HepG2 (cell line): Measurements from ENCODE around the gene SNX30. TPM values are rescaled to one million over a fixed set of nuclear protein-coding genes. Genes with fewer than 3 reads are reported as not detected.
A peak's percentile ranks its signal among the peaks of the same experiment; 100 is the strongest.

Source experiments
- ELF3 ChIP-seq: IDR thresholded peaks from 2 replicates; pipeline ENCODE4 v1.6.1; 2016; ENCODE audit warnings: missing genetic modification reagents, missing compliant biosample characterization
- GZF1 ChIP-seq: sonication (generic); formaldehyde crosslinking; IDR thresholded peaks from 2 replicates; pipeline ENCODE4 v1.5.1; 2020; ENCODE audit warnings: mild to moderate bottlenecking, missing genetic modification reagents
- MAFG ChIP-seq: sonication (generic); formaldehyde crosslinking; IDR thresholded peaks from 2 replicates; pipeline ENCODE4 v1.5.1; 2020; ENCODE audit warnings: mild to moderate bottlenecking, missing genetic modification reagents
- MLXIP ChIP-seq: sonication (generic); formaldehyde crosslinking; IDR thresholded peaks from 2 replicates; pipeline ENCODE4 v1.9.0; 2021; ENCODE audit warnings: missing genetic modification reagents, borderline replicate concordance
- NFATC3 ChIP-seq: sonication (generic); formaldehyde crosslinking; IDR thresholded peaks from 2 replicates; pipeline ENCODE4 v1.5.1; 2020; ENCODE audit warnings: mild to moderate bottlenecking, missing genetic modification reagents
- PRDM10 ChIP-seq: sonication (generic); formaldehyde crosslinking; IDR thresholded peaks from 2 replicates; pipeline ENCODE4 v1.4.0; 2020; ENCODE audit warnings: low read depth, missing genetic modification reagents
- REXO4 ChIP-seq: sonication (generic); formaldehyde crosslinking; IDR thresholded peaks from 2 replicates; pipeline ENCODE4 v1.8.0; 2022; ENCODE audit warnings: missing genetic modification reagents, mild to moderate bottlenecking, borderline replicate concordance
- RFXAP ChIP-seq: sonication (generic); formaldehyde crosslinking; IDR thresholded peaks from 2 replicates; pipeline ENCODE4 v1.4.0; 2020; ENCODE audit warnings: missing genetic modification reagents, borderline replicate concordance
- SP4 ChIP-seq: sonication (generic); formaldehyde crosslinking; IDR thresholded peaks from 2 replicates; pipeline ENCODE4 v1.8.1; 2023; ENCODE audit warnings: mild to moderate bottlenecking, missing genetic modification reagents
- ZNF275 ChIP-seq: sonication (generic); formaldehyde crosslinking; IDR thresholded peaks from 2 replicates; pipeline ENCODE4 v1.8.0; 2022; ENCODE audit warnings: missing genetic modification reagents, mild to moderate bottlenecking, inconsistent platforms, borderline replicate concordance
- ZNF326 ChIP-seq: sonication (generic); formaldehyde crosslinking; IDR thresholded peaks from 2 replicates; pipeline ENCODE4 v1.4.0; 2020; ENCODE audit warnings: missing genetic modification reagents, borderline replicate concordance
- ZNF335 ChIP-seq: sonication (generic); formaldehyde crosslinking; IDR thresholded peaks from 2 replicates; pipeline ENCODE4 v1.4.0; 2020; ENCODE audit warnings: missing genetic modification reagents
- ZNF484 ChIP-seq: sonication (generic); formaldehyde crosslinking; IDR thresholded peaks from 2 replicates; pipeline ENCODE4 v1.5.1; 2020; ENCODE audit warnings: mild to moderate bottlenecking, low read depth, missing genetic modification reagents, borderline replicate concordance
- ZNF704 ChIP-seq: sonication (generic); formaldehyde crosslinking; IDR thresholded peaks from 2 replicates; pipeline ENCODE4 v1.8.1; 2023; ENCODE audit warnings: mild to moderate bottlenecking, inconsistent platforms, moderate library complexity, missing genetic modification reagents, borderline replicate concordance
- polyA plus RNA-seq, 8 experiments: library from polyadenylated mRNA; depleted of rRNA in 3 of 8; stranded (reverse) in 7 of 8; unstranded in 1 of 8; fragments of >200 nt; fragmentation: Illumina TruSeq in 4 of 8; extraction: Trizol in 4 of 8; gene quantifications; 2 replicates each; pipeline versions ENCODE4 v1.2.1 to v1.2.3, GENCODE V29; 2011 to 2016; ENCODE audit warnings: low read depth in 4 of 8, missing spikeins in 1 of 8, mixed read lengths in 1 of 8; ENCODE audit not compliant: insufficient read depth in 1 of 8
- total RNA-seq, 5 experiments: library from RNA; depleted of rRNA; stranded (reverse); fragments of >200 nt; fragmentation: Illumina TruSeq; extraction: Trizol; gene quantifications; 2 replicates each; pipeline ENCODE4 v1.2.3, GENCODE V29; 2016; ENCODE audit warnings: low read depth in 1 of 5
- TF ChIP-seq, protein P1 (sequence below): sonication (generic); formaldehyde crosslinking; IDR thresholded peaks from 2 replicates; pipeline ENCODE4 v1.4.0; 2020; ENCODE audit warnings: mild to moderate bottlenecking, missing genetic modification reagents, borderline replicate concordance

SNX30 gene
- total and polyA plus RNA-seq, 2 of the 13 experiments (the other 11 are each of a cell fraction or from before 2014, with no cell fraction given): 4.4 to 12.4 TPM

DNA sequence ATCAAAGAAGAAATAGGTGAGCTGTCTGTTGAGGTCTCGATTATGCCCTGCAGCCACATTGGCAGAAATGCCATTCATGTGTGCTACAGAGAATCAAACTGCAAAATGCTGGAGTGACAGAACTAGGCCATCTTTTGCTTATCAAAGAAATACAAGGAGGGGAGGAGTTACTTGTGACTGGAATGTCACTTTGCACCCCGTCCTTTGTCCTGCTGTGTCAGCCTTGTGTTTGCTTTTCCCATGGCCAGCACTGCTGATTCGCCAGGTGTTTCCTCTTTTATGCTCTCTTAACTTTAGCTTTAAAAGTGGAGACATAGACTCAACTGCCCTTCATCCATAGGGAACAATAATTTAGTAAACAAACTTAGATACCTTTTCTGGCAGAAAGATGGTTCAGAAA, 85.8 kb downstream of the SNX30 start (continued):
- TF ChIP-seq ZNF704 (CRISPR knock-in tag) (no peak), ELF3 (CRISPR knock-in tag) (0 out of 2 replicates have a peak, but pooled peaks have one; percentile 36), MLXIP (CRISPR knock-in tag) (no peak), ZNF484 (no peak), NFATC3 (CRISPR knock-in tag) (no peak), ZNF335 (no peak), ZNF326 (CRISPR knock-in tag) (no peak), PRDM10 (CRISPR knock-in tag) (no peak), ZNF275 (no peak), GZF1 (CRISPR knock-in tag) (no peak), RFXAP (CRISPR knock-in tag) (no peak), REXO4 (CRISPR knock-in tag) (no peak), SP4 (no peak), MAFG (CRISPR knock-in tag) (no peak)
- TF ChIP-seq, protein P1, sequence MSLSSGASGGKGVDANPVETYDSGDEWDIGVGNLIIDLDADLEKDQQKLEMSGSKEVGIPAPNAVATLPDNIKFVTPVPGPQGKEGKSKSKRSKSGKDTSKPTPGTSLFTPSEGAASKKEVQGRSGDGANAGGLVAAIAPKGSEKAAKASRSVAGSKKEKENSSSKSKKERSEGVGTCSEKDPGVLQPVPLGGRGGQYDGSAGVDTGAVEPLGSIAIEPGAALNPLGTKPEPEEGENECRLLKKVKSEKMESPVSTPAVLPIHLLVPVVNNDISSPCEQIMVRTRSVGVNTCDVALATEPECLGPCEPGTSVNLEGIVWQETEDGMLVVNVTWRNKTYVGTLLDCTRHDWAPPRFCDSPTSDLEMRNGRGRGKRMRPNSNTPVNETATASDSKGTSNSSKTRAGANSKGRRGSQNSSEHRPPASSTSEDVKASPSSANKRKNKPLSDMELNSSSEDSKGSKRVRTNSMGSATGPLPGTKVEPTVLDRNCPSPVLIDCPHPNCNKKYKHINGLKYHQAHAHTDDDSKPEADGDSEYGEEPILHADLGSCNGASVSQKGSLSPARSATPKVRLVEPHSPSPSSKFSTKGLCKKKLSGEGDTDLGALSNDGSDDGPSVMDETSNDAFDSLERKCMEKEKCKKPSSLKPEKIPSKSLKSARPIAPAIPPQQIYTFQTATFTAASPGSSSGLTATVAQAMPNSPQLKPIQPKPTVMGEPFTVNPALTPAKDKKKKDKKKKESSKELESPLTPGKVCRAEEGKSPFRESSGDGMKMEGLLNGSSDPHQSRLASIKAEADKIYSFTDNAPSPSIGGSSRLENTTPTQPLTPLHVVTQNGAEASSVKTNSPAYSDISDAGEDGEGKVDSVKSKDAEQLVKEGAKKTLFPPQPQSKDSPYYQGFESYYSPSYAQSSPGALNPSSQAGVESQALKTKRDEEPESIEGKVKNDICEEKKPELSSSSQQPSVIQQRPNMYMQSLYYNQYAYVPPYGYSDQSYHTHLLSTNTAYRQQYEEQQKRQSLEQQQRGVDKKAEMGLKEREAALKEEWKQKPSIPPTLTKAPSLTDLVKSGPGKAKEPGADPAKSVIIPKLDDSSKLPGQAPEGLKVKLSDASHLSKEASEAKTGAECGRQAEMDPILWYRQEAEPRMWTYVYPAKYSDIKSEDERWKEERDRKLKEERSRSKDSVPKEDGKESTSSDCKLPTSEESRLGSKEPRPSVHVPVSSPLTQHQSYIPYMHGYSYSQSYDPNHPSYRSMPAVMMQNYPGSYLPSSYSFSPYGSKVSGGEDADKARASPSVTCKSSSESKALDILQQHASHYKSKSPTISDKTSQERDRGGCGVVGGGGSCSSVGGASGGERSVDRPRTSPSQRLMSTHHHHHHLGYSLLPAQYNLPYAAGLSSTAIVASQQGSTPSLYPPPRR (CRISPR knock-in tag): no peak
